Stimulated activated CD8-positive, alpha-beta memory T cell treated with anti-CD3 and anti-CD28 coated beads, Interleukin-4, amount 100 ng/mL, for 24 hours (primary cell): Measurements from ENCODE around the gene PDCL3.

Experiments
- DNase-seq: peaks from one replicate; pipeline ENCODE4 v3.0.0-alpha.2; 2020; ENCODE audit warnings: low read depth

Gene PDCL3

DNA sequence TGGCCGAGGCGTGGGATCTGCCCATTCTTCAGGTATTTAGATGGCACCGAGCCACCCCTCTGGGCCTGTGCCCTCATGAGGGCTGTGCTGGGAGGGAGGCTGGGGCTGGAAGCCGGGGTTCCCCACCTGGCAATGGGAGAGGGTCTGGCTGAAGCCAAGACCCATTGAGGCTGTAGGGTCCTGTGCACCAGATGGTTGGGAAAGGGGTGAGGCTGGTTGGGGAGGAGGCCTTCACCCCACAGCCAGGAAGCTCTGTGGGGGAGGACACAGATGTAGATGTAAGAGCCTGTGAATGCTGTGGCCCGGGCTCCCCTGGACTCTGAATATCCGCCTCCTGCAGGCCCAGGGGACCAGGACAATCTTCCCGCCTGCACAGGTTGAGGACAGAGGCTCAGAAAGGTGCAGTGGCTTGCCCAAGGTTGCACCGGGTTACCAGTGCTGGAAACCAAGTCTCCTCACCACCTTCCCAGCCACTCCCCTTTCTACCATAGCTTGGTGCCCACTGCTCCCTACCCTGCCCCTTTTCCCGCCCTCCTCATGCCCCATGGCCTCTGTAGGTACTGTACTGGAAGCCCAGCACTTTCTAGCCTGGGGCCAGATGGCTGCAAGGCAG, 49.7 kb downstream of the PDCL3 start:
- no peak for DNase-seq

GRCh38 chr2:100613719-100614118, 50.9 kb downstream of the PDCL3 start:
- no peak for DNase-seq

- DNase-seq, result no peak
Observed at GRCh38 chr2:100614455-100615000, 51.7 kb downstream of the PDCL3 start.

DNA sequence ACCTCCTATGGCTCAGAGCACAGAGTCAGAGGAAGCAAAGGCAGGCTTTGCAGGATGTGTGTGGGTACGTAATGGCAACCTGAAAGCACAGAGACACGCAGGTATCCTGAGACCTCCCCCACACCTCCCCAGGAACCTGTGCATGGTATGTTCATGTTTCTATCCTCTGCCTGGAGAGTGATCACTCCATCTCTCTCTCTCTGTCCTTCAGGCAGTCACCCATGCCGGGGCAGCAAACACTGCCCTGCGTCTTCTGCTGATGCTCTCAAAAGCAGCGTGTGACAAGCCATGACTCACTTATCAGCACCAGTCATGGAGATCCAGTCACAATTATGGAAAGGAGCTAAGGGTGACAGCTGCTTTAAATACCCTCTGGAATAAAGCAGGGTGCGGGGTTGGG, 52.7 kb downstream of the PDCL3 start:
- no peak for DNase-seq

GRCh38 chr2:100615886-100616285, 53.1 kb downstream of the PDCL3 start:
- DNase-seq, result no peak

DNA sequence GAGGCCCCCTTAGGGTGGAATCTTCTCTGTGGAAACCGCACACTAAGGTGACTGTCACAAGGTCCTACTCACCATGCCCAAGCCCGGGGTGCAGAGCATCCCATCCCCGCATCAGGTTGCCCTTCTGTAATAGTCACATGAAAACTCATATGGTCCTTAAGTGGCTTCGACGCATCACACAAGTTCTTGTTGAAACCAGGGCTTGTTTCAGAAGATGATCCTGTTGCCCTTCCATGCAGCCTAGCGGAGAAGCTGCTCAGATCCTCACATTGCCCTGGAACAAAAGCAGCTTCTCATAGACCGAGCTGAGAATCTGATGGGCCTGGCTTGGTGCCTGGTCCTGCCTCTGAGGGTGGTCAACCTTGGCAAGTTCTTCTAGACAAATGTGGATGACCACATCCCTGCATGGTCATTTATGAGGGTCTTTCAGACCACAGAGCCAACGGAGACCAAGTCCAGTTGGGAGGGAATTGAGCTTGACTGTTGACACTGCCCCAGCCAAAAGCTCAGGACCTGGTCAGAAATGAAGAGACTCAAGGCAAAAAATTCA, 54.1 kb downstream of the PDCL3 start:
- no peak for DNase-seq

DNA sequence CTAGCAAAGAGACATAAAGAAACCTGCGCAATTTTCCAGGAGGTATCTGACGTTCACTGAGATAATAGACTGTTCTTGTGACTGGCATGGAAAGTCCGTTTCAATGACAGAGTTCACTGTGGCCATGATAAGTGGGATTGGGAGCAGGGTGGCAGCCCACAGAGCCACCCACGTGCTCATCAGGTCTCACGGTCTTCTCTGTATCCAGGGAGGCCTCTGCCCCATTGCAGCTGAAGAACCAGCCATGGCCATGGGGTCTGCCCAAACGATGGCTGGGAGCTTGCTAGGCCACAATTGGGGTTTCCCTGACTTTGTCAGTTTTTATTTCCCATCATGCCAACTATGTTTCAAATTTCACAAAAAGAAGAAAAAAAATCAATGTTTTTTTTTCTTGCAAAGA, 57.2 kb downstream of the PDCL3 start:
- DNase-seq, result no peak

DNA sequence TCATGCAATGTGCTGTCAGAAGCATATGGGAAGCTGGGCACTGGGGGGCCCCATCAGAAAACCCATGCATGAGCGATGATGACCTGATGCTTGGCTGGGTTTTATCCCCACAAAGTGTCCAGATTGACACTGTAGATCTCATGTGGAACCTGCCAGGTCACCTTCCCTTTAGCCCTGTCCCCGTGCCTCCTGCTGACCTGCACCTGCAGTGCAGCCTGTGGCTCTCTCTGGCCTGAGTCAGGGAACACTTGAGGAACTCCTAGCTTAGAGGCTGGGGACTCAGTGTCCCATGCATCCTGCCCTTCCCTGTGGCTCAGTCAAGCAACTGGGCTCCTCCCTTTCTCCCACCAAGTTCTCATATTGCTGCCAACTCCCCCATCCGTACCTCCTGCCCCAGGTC, 57.7 kb downstream of the PDCL3 start:
- no peak for DNase-seq

DNA sequence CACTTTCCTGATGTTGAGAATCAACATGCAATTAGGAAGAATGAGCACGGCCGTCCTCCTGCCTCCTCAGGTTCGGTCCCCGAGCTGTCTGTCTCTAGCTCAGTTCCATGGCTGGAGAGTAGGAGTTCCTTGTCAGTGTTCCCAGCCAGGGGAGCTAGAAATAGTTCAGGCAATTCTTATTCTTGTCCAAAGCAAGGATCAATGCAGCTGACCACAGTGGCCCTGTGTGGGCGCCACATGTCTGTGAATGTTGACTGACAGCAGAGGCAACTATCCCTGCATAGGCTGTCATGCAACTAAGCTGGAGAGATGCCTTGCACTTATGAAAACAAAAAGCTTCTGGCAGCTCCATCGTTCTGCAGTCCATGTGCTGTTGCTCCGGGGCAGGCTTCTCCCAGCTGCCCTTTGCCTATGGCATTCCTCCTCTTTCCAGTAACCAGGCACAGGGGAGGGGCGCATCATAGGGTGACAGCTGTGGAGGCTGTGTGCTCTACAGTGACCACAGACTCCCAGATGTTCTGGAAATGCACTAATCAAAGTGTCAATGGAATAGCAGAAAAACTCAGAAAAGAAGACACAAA, 58.7 kb downstream of the PDCL3 start:
- DNase-seq, result no peak

DNA sequence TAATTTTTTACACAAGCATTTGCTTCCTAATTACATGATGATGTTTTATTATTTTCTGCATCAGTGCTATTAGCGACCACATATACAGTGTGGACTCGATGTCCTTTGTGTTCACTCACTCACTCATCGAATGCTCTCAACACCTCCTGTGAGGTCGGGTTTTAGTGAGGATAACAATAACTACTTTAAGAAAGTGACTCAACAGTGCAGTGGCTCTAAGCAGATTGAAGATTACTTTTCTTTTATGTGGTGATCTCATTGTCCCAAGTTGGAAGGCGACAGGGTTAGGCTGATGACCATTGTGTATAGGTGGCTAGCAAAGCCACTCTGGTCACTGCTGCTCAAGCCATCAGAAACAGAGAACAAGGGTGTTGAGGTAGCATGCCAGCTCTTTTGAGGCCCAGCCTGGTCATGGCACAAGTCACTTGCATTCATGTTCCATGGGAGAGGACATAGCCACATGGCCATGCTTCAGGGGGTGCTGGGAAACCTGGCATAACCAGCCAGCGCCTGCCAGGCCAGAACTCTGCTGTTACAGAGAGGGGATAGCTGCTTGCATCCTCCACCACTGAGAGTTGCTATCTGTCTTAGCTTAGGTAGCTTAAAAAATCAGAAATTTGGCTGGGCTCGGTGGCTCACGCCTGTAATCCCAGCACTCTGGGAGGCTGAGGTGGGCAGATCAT, 60.4 kb downstream of the PDCL3 start:
- no peak for DNase-seq

DNA sequence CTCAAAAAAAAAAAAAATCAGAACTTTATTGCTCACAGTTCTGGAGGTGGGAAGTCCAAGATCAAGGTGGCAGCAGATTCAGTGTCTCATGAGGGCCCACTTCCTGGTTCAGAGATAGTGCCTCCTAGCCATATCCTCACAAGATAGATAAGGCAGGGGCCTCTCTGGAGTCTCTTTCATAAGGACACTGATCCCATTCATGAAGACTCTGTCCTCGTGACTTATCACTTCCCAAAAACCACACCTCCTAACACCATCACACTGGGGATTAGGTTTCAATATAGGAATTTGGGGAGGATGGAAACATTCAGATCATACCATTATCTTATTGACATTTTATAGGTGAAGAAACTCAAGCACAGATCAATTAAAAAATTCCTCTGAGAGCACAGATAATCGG, 61.1 kb downstream of the PDCL3 start:
- DNase-seq, result no peak

GRCh38 chr2:100624536-100624935, 61.7 kb downstream of the PDCL3 start:
- DNase-seq, result no peak

DNA sequence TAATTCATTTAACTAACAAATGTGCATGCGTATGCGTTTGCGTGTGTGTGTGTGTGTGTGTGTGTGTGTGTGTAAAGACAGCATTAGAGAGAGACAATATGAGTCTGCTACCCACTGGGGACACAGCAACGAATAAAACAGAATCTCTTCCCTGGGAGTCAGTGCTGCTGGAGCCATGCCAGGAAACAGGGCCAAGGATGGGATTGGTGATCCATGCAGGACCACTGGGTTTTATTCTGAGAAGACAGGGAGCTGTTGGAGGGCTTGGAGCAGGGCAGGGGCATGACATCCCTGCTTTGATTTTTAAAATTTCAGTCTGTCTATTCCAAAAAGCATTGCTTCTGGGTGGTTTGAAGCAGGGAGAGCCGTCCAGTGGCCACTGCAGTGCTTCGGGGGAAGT, 62.9 kb downstream of the PDCL3 start:
- DNase-seq, result no peak
